OCI-LY1 (cell line): ENCODE data around the gene SLC35F6.

ENCODE experiments used
- EZH2 ChIP-seq: fragments of 200-600 bp; sonication (generic), shearing (Covaris generic); IDR thresholded peaks from 2 replicates; pipeline ENCODE4 v1.8.0; 2017; ENCODE audit warnings: borderline replicate concordance, mixed run types, mild to moderate bottlenecking, antibody characterized with exemption, low read length, moderate library complexity, mixed read lengths
- TF ChIP-seq, protein P1 (sequence below): fragments of 200-600 bp; sonication (generic), shearing (Covaris generic); IDR thresholded peaks from 2 replicates; pipeline ENCODE4 v1.5.1; 2017; ENCODE audit warnings: mild to moderate bottlenecking, antibody characterized with exemption, low read length, moderate library complexity, mixed read lengths

DNA sequence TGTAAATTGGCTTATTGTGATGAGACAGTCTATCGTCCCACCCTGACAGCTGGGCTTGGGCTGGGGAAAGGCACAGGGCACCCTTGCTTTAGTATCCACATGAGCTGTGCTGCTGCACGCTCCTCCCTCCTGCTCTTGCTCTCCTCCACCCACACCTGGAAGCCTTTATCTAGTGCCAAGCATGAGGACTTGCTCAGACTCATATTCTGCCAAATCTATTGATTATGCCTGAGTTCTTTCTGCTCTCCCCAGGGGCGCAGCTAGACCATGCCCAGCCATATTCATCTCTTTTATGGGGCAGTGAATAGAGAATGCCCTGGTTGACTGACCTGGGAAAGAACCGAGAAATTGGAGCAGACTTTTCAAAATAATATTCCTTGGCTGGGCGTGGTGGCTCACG is 54.9 kb downstream of the SLC35F6 start:
- TF ChIP-seq, protein P1, sequence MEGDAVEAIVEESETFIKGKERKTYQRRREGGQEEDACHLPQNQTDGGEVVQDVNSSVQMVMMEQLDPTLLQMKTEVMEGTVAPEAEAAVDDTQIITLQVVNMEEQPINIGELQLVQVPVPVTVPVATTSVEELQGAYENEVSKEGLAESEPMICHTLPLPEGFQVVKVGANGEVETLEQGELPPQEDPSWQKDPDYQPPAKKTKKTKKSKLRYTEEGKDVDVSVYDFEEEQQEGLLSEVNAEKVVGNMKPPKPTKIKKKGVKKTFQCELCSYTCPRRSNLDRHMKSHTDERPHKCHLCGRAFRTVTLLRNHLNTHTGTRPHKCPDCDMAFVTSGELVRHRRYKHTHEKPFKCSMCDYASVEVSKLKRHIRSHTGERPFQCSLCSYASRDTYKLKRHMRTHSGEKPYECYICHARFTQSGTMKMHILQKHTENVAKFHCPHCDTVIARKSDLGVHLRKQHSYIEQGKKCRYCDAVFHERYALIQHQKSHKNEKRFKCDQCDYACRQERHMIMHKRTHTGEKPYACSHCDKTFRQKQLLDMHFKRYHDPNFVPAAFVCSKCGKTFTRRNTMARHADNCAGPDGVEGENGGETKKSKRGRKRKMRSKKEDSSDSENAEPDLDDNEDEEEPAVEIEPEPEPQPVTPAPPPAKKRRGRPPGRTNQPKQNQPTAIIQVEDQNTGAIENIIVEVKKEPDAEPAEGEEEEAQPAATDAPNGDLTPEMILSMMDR: no peak
- TF ChIP-seq EZH2: no peak
